ENCODE measurements around the gene FOXK2. TPM values are rescaled to one million over a fixed set of nuclear protein-coding genes. Genes with fewer than 3 reads are reported as not detected.

FOXK2 gene
- total RNA-seq, 1 experiment from 2014 or later, result 96.2 TPM

DNA sequence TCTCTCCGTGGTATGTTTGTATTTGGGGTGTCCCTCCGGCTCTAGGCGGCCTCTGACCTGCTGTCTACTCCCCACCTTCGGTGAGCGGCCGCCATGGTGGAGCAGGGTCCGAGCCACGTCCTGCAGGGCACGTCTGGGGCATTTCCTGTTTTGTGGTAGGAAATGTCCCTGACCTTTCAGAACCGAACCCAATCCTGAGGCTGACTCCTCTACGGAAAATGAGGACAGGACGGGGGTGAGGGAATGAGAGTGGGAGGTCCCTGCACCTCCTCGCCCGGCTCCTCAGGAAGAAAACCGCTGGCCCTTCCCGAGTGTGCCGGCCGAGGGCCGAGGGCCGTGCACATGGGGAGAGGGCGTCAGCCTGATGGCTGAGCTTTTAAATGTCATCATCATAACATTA is 83.0 kb downstream of the FOXK2 start:
- CTCF ChIA-PET, result no interaction called here
- Mint-ChIP-seq H3K4me1 (ENCODE audit: low read depth, unreplicated experiment) (no peaks in the 10 kb centered on the region), H3K27me3 (ENCODE audit: unreplicated experiment) (no peaks in the 10 kb centered on the region), H3K4me3 (ENCODE audit: low read depth, unreplicated experiment) (no peak overlapping the region), H3K27ac (ENCODE audit: unreplicated experiment) (no peak overlapping the region), H3K36me3 (ENCODE audit: insufficient read depth, unreplicated experiment) (peaks cover 85% of the 10 kb centered on the region), H3K9me3 (ENCODE audit: low read depth, unreplicated experiment) (no peaks in the 10 kb centered on the region)
- DNase-seq, result no peak
- TF ChIP-seq, protein P1, sequence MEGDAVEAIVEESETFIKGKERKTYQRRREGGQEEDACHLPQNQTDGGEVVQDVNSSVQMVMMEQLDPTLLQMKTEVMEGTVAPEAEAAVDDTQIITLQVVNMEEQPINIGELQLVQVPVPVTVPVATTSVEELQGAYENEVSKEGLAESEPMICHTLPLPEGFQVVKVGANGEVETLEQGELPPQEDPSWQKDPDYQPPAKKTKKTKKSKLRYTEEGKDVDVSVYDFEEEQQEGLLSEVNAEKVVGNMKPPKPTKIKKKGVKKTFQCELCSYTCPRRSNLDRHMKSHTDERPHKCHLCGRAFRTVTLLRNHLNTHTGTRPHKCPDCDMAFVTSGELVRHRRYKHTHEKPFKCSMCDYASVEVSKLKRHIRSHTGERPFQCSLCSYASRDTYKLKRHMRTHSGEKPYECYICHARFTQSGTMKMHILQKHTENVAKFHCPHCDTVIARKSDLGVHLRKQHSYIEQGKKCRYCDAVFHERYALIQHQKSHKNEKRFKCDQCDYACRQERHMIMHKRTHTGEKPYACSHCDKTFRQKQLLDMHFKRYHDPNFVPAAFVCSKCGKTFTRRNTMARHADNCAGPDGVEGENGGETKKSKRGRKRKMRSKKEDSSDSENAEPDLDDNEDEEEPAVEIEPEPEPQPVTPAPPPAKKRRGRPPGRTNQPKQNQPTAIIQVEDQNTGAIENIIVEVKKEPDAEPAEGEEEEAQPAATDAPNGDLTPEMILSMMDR (IDR thresholded peaks at IDR 0.05; ENCODE audit: unreplicated experiment), result no peak
- BruUV-seq (replicated peaks), result no TSS peak
- intact Hi-C loops (cut with micrococcal nuclease; ENCODE audit: unreplicated experiment), result no loop called here

DNA sequence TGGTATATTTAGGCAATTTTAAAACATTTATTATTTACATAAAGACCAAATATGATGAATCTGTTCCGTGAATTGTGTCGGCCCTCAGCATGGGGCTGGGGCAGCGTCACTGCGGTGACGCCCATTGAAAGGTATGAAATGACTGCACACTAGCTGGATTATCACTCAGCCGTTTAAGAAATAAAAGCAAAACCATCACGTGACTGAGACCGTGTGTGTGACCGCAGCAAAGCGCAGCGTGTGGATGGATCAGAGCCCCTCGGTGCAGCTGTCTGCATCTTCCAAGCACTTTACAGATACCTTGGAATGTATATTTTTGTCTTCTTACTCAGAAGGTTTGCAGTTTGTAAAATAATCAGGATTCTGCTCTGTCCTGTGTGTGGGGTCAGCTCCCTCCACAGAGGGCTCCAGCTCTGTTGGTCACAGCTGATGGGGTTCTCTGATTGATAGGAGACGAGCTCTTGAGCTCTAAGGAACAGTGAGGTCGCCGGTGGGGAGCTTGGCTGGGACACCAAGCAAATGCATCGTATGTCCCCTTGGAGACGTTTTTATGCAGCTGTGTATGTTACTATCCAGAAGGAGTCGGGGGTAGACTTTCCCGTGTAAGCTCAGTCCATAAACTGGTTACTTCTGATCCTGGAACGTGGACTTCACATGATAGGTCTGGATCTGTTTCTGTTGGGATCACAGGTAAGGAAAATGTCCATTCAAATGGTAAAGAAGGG is 83.6 kb downstream of the FOXK2 start:
- CTCF ChIA-PET, result no interaction called here
- no peak overlapping the region for H3K4me3 Mint-ChIP-seq (ENCODE audit: low read depth, unreplicated experiment)
- H3K27ac Mint-ChIP-seq (ENCODE audit: unreplicated experiment), result no peak overlapping the region
- TF ChIP-seq, protein P1 (IDR thresholded peaks at IDR 0.05; ENCODE audit: unreplicated experiment), result no peak
- H3K9me3 Mint-ChIP-seq (ENCODE audit: low read depth, unreplicated experiment), result no peaks in the 10 kb centered on the region
- H3K36me3 Mint-ChIP-seq (ENCODE audit: insufficient read depth, unreplicated experiment), result peaks cover 87% of the 10 kb centered on the region
- no peaks in the 10 kb centered on the region for H3K4me1 Mint-ChIP-seq (ENCODE audit: low read depth, unreplicated experiment)
- H3K27me3 Mint-ChIP-seq (ENCODE audit: unreplicated experiment), result no peaks in the 10 kb centered on the region
- BruUV-seq (replicated peaks), result no TSS peak
- intact Hi-C loops (cut with micrococcal nuclease; ENCODE audit: unreplicated experiment), result no loop called here
- DNase-seq, result no peak

DNA sequence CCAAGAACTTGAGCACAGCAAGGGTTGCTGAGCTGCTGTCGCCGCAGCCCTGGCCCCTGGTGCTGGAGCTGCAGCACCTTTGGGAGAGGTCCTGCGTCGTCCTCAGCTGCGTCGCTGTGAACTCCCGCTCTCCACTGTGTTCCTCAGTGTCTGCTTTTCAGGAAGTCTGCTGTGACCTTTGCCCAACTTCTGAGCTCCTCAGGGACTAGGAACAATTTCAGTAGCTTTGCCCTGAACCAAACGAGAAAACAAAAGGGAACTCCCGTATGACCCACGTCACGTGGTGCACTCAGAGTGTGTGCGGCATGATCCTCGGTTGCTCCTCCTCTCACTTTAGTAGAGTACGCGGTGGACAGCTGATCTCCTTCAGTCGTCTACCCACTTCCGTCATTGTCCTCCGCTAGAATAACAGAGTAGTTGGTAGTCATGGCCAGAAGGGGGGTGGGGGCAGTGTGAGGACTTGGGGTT is 84.5 kb downstream of the FOXK2 start:
- Mint-ChIP-seq H3K4me3 (ENCODE audit: low read depth, unreplicated experiment) (no peak overlapping the region), H3K27ac (ENCODE audit: unreplicated experiment) (no peak overlapping the region), H3K27me3 (ENCODE audit: unreplicated experiment) (no peaks in the 10 kb centered on the region), H3K36me3 (ENCODE audit: insufficient read depth, unreplicated experiment) (peaks cover 89% of the 10 kb centered on the region), H3K4me1 (ENCODE audit: low read depth, unreplicated experiment) (no peaks in the 10 kb centered on the region), H3K9me3 (ENCODE audit: low read depth, unreplicated experiment) (no peaks in the 10 kb centered on the region)
- intact Hi-C loops (cut with micrococcal nuclease; ENCODE audit: unreplicated experiment), result no loop called here
- no peak for DNase-seq
- TF ChIP-seq, protein P1 (IDR thresholded peaks at IDR 0.05; ENCODE audit: unreplicated experiment), result no peak
- BruUV-seq (replicated peaks), result no TSS peak
- CTCF ChIA-PET, result no interaction called here

DNA sequence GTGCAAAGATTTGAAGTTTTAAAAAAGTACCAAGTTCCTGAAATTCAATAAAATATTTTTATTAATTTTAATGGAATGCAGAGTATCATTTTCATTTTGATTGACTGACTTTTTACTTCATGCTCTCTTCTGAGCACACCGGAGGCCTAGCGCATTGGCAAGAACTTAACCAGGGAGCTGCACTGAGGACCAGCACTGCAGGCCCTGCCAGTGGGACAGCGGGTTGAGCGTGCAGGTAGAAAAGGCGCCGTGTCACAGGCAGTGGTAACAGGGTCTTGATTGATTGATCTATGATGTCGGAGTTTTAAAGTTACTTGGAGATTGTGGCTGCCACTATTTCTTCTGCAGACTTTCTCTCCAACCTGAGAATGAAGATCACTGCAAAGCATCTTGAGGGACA is 85.0 kb downstream of the FOXK2 start:
- Mint-ChIP-seq H3K9me3 (ENCODE audit: low read depth, unreplicated experiment) (no peaks in the 10 kb centered on the region), H3K36me3 (ENCODE audit: insufficient read depth, unreplicated experiment) (peaks cover 87% of the 10 kb centered on the region), H3K4me3 (ENCODE audit: low read depth, unreplicated experiment) (no peak overlapping the region), H3K27ac (ENCODE audit: unreplicated experiment) (no peak overlapping the region), H3K4me1 (ENCODE audit: low read depth, unreplicated experiment) (no peaks in the 10 kb centered on the region), H3K27me3 (ENCODE audit: unreplicated experiment) (no peaks in the 10 kb centered on the region)
- intact Hi-C loops (cut with micrococcal nuclease; ENCODE audit: unreplicated experiment), result no loop called here
- BruUV-seq (replicated peaks), result no TSS peak
- DNase-seq, result no peak
- CTCF ChIA-PET, result no interaction called here
- TF ChIP-seq, protein P1 (IDR thresholded peaks at IDR 0.05; ENCODE audit: unreplicated experiment), result no peak
